K562 (cell line): Measurements from ENCODE around the gene LTBP4. TPM values are rescaled to one million over a fixed set of nuclear protein-coding genes. Genes with fewer than 3 reads are reported as not detected.

Source experiments
- CBFB ChIP-seq: sonication (generic); formaldehyde crosslinking; IDR thresholded peaks from 2 replicates; pipeline ENCODE4 v1.4.0; 2020; ENCODE audit warnings: mild to moderate bottlenecking, missing genetic modification reagents
- CBX3 ChIP-seq, 2 experiments: IDR thresholded peaks; 1 replicate in 1 of 2; 2 replicates in 1 of 2; pipeline ENCODE4 v1.6.1; 2012; ENCODE audit warnings: inconsistent platforms in 2 of 2, low read length in 2 of 2, borderline replicate concordance in 1 of 2, control low read depth in 1 of 2
- GTF2B ChIP-seq: IDR thresholded peaks from 2 replicates; pipeline ENCODE4 v1.6.1; 2011; ENCODE audit not compliant: insufficient read length; ENCODE audit errors: extremely low read depth
- KDM1A ChIP-seq, 2 experiments: fragments of 450-650 bp; IDR thresholded peaks; 2 replicates each; pipeline ENCODE4 v1.6.1; 2016; ENCODE audit warnings: mild to moderate bottlenecking in 2 of 2
- PHF21A ChIP-seq: fragments of 450-650 bp; IDR thresholded peaks from 2 replicates; pipeline ENCODE4 v1.6.1; 2017; ENCODE audit warnings: low read depth, borderline replicate concordance
- RFX7 ChIP-seq: fragments of 250-450 bp; sonication (Bioruptor Pico); IDR thresholded peaks from 2 replicates; pipeline ENCODE4 v1.5.1; 2021; ENCODE audit warnings: mild to moderate bottlenecking
- SFPQ ChIP-seq: fragments of 200-400 bp; formaldehyde crosslinking; IDR thresholded peaks from 2 replicates; pipeline ENCODE4 v1.6.1; 2017; ENCODE audit warnings: mild to moderate bottlenecking, low read depth, low read length, moderate library complexity
- SMARCA5 ChIP-seq: fragments of 450-650 bp; IDR thresholded peaks from 2 replicates; pipeline ENCODE4 v1.6.1; 2016
- SP1 ChIP-seq: sonication (generic); formaldehyde crosslinking; IDR thresholded peaks from 2 replicates; pipeline ENCODE4 v1.8.1; 2022; ENCODE audit warnings: mild to moderate bottlenecking, missing genetic modification reagents
- USF2 ChIP-seq: sonication (generic); formaldehyde crosslinking; IDR thresholded peaks from 2 replicates; pipeline ENCODE4 v1.5.0; 2020; ENCODE audit warnings: missing genetic modification reagents
- ZFP1 ChIP-seq: fragments of 450-650 bp; formaldehyde crosslinking; IDR thresholded peaks from 2 replicates; pipeline ENCODE4 v1.4.0; 2020; ENCODE audit warnings: mild to moderate bottlenecking, mixed read lengths
- ZNF134 ChIP-seq: fragments of 250-450 bp; sonication (Bioruptor Pico); conservative IDR thresholded peaks from 2 replicates; pipeline ENCODE4 v1.4.0; 2020
- ZZZ3 ChIP-seq: fragments of 450-650 bp; IDR thresholded peaks from 2 replicates; pipeline ENCODE4 v1.6.1; 2016; ENCODE audit warnings: antibody characterized with exemption, mild to moderate bottlenecking, moderate library complexity
- polyA plus RNA-seq, 8 experiments: library from polyadenylated mRNA; depleted of rRNA in 4 of 8; stranded (reverse) in 5 of 8; unstranded in 3 of 8; fragments of >200 nt; fragmentation: Nextera tagmentation in 2 of 8; fragmentation: Illumina TruSeq in 1 of 8; extraction: Ambion mirVana in 2 of 8; extraction: Trizol in 1 of 8; gene quantifications; 2 replicates each; pipeline versions ENCODE4 v1.2.1 to v1.2.3, GENCODE V29; 2011 to 2014; ENCODE audit warnings: inconsistent platforms in 1 of 8, missing spikeins in 1 of 8
- total RNA-seq, 7 experiments: library from RNA; depleted of rRNA in 6 of 7; stranded (reverse); fragments of >200 nt in 6 of 7; fragmentation: Illumina TruSeq in 2 of 7; extraction: Trizol in 2 of 7; gene quantifications; 2 replicates each; pipeline versions ENCODE4 v1.2.1 to v1.2.3, GENCODE V29; 2011 to 2021; ENCODE audit warnings: low replicate concordance in 1 of 7
- TF ChIP-seq, protein P1 (sequence below), 2 experiments: fragments of 450-650 bp; IDR thresholded peaks; 2 replicates each; pipeline ENCODE4 v1.6.1; 2016
- TF ChIP-seq, protein P2 (sequence below): fragments of 250-450 bp; sonication (Bioruptor Pico); IDR thresholded peaks from 2 replicates; pipeline ENCODE4 v1.5.0; 2021; ENCODE audit warnings: mild to moderate bottlenecking, borderline replicate concordance
- TF ChIP-seq, protein P3 (sequence below): sonication (generic); formaldehyde crosslinking; IDR thresholded peaks from 2 replicates; pipeline ENCODE4 v1.8.0; 2022; ENCODE audit warnings: mild to moderate bottlenecking, missing genetic modification reagents

The LTBP4 gene
- total and polyA plus RNA-seq, 9 of the 15 experiments (the other 6 are each of a cell fraction or from before 2014, with no cell fraction given) = 0.35 to 160 (median 31.6) TPM

DNA sequence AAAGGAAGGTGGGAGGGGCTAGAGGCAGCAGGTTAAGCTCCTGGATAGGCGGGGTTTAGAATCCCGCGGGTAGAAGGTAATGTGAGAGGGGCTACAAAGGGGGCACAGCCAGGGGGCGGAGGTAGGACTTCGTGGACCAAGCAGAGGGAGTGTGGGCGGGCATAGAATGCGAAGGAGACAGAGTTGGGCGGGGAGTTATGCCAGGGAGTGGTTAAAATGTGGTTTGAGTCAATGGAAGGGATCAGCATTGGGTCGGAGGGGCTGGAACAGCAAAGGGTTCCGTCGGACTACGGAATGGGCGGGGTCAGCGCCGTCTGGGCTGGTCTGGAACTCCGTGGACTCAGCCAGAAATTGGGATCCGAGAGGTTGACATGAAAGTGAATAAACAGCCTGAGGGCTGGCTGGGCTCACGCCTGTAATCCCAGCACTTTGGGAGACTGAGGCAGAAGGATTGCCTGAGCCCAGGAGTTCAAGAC, 3.0 kb downstream of the LTBP4 start (continued):
- TF ChIP-seq SFPQ = no peak
- TF ChIP-seq KDM1A (IDR thresholded peaks at IDR 0.05) = peak; percentile 80 to 90; a peak in 3 of 4 replicates
- TF ChIP-seq ZFP1 = no peak
- TF ChIP-seq CBFB (CRISPR knock-in tag) = 0 out of 2 replicates have a peak, but pooled peaks have one; percentile 35
- TF ChIP-seq ZNF134 (CRISPR knock-in tag) = no peak
- TF ChIP-seq, protein P1, sequence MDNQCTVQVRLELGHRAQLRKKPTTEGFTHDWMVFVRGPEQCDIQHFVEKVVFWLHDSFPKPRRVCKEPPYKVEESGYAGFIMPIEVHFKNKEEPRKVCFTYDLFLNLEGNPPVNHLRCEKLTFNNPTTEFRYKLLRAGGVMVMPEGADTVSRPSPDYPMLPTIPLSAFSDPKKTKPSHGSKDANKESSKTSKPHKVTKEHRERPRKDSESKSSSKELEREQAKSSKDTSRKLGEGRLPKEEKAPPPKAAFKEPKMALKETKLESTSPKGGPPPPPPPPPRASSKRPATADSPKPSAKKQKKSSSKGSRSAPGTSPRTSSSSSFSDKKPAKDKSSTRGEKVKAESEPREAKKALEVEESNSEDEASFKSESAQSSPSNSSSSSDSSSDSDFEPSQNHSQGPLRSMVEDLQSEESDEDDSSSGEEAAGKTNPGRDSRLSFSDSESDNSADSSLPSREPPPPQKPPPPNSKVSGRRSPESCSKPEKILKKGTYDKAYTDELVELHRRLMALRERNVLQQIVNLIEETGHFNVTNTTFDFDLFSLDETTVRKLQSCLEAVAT (IDR thresholded peaks at IDR 0.05) = 0 out of 4 replicates have a peak, but pooled peaks of 1 of the 2 experiments have one; percentile 39
- TF ChIP-seq CBX3 (IDR thresholded peaks at IDR 0.05; ENCODE audit: borderline replicate concordance in 1 of 2, low read length in 2 of 2) = peak in 1 of 2 experiments; percentile 29; a peak in 1 of 3 replicates
- TF ChIP-seq, protein P2, sequence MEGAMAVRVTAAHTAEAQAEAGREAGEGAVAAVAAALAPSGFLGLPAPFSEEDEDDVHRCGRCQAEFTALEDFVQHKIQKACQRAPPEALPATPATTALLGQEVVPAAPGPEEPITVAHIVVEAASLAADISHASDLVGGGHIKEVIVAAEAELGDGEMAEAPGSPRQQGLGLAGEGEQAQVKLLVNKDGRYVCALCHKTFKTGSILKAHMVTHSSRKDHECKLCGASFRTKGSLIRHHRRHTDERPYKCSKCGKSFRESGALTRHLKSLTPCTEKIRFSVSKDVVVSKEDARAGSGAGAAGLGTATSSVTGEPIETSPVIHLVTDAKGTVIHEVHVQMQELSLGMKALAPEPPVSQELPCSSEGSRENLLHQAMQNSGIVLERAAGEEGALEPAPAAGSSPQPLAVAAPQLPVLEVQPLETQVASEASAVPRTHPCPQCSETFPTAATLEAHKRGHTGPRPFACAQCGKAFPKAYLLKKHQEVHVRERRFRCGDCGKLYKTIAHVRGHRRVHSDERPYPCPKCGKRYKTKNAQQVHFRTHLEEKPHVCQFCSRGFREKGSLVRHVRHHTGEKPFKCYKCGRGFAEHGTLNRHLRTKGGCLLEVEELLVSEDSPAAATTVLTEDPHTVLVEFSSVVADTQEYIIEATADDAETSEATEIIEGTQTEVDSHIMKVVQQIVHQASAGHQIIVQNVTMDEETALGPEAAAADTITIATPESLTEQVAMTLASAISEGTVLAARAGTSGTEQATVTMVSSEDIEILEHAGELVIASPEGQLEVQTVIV (CRISPR knock-in tag) = no peak
- TF ChIP-seq GTF2B = no peak
- no peak for TF ChIP-seq USF2 (CRISPR knock-in tag)
- peak; percentile 59; the same call in 1 of the 2 replicates for TF ChIP-seq SMARCA5
- TF ChIP-seq, protein P3, sequence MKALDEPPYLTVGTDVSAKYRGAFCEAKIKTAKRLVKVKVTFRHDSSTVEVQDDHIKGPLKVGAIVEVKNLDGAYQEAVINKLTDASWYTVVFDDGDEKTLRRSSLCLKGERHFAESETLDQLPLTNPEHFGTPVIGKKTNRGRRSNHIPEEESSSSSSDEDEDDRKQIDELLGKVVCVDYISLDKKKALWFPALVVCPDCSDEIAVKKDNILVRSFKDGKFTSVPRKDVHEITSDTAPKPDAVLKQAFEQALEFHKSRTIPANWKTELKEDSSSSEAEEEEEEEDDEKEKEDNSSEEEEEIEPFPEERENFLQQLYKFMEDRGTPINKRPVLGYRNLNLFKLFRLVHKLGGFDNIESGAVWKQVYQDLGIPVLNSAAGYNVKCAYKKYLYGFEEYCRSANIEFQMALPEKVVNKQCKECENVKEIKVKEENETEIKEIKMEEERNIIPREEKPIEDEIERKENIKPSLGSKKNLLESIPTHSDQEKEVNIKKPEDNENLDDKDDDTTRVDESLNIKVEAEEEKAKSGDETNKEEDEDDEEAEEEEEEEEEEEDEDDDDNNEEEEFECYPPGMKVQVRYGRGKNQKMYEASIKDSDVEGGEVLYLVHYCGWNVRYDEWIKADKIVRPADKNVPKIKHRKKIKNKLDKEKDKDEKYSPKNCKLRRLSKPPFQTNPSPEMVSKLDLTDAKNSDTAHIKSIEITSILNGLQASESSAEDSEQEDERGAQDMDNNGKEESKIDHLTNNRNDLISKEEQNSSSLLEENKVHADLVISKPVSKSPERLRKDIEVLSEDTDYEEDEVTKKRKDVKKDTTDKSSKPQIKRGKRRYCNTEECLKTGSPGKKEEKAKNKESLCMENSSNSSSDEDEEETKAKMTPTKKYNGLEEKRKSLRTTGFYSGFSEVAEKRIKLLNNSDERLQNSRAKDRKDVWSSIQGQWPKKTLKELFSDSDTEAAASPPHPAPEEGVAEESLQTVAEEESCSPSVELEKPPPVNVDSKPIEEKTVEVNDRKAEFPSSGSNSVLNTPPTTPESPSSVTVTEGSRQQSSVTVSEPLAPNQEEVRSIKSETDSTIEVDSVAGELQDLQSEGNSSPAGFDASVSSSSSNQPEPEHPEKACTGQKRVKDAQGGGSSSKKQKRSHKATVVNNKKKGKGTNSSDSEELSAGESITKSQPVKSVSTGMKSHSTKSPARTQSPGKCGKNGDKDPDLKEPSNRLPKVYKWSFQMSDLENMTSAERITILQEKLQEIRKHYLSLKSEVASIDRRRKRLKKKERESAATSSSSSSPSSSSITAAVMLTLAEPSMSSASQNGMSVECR (CRISPR knock-in tag) = no peak
- TF ChIP-seq PHF21A = no peak
- peak; percentile 22 for TF ChIP-seq SP1 (CRISPR knock-in tag)
- TF ChIP-seq ZZZ3 = no peak
- 0 out of 2 replicates have a peak, but pooled peaks have one; percentile 56 for TF ChIP-seq RFX7
